ENCODE data around the gene BCAS1.

DNA sequence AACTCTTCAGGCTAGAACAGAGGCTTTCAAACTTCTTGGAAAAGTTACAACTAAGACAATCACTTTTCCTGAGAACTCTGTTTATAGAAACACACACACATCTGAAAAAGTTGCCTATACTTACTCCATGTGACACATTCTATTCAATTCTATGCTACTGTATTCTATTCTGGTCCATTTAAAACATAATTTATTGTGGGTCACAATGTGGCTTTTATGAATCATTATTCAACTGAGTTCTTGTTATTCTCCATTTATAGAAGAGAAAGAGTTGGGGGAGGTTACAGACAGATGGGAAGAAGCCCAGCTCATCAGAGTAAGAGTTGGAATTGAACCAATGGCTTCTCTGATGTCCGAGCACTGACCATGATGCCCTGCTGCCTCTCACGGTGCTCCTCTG is 21.6 kb upstream of the BCAS1 start:
- TF ChIP-seq PATZ1 (CRISPR knock-in tag; IDR thresholded peaks at IDR 0.05; ENCODE audit: borderline replicate concordance) = no peak
- TF ChIP-seq ISL1 (CRISPR knock-in tag; IDR thresholded peaks at IDR 0.05) = no peak
- no peak for TF ChIP-seq ARNTL (CRISPR knock-in tag; IDR thresholded peaks at IDR 0.05; ENCODE audit: borderline replicate concordance, low read depth)
- TF ChIP-seq RARB (CRISPR knock-in tag; IDR thresholded peaks at IDR 0.05) = no peak
